GM12864 (cell line): ENCODE results near the gene TENT5C.

ENCODE experiments used
- DNase-seq: peaks from one replicate; pipeline ENCODE4 v3.0.0-alpha.2; 2011; ENCODE audit warnings: low read depth
- H3K4me3 ChIP-seq: 2 replicates; pipeline ENCODE4 v1.5.1; 2011; ENCODE audit warnings: mild to moderate bottlenecking, low read depth, low read length, control low read depth
- CTCF ChIP-seq: IDR thresholded peaks from 2 replicates; pipeline ENCODE4 v1.5.1; 2011; ENCODE audit warnings: low read depth, mild to moderate bottlenecking, moderate library complexity, low read length, control low read depth, inconsistent platforms; ENCODE audit errors: missing control alignments

The TENT5C gene

GRCh38 chr1:117611121-117611601, 5.3 kb downstream of the TENT5C start:
- no peak for TF ChIP-seq CTCF
- no peak overlapping the region for H3K4me3 ChIP-seq
- DNase-seq, result no peak

- no peak for TF ChIP-seq CTCF
- DNase-seq, result no peak
- H3K4me3 ChIP-seq, result no peak overlapping the region
Observed at GRCh38 chr1:117611894-117612483, 6.1 kb downstream of the TENT5C start.

- no peak for DNase-seq
- no peak overlapping the region for H3K4me3 ChIP-seq
- no peak for TF ChIP-seq CTCF
Observed at GRCh38 chr1:117612517-117613248, 6.8 kb downstream of the TENT5C start.

GRCh38 chr1:117613249-117613968, 7.6 kb downstream of the TENT5C start:
- no peak for TF ChIP-seq CTCF
- H3K4me3 ChIP-seq, result no peak overlapping the region
- no peak for DNase-seq

DNA sequence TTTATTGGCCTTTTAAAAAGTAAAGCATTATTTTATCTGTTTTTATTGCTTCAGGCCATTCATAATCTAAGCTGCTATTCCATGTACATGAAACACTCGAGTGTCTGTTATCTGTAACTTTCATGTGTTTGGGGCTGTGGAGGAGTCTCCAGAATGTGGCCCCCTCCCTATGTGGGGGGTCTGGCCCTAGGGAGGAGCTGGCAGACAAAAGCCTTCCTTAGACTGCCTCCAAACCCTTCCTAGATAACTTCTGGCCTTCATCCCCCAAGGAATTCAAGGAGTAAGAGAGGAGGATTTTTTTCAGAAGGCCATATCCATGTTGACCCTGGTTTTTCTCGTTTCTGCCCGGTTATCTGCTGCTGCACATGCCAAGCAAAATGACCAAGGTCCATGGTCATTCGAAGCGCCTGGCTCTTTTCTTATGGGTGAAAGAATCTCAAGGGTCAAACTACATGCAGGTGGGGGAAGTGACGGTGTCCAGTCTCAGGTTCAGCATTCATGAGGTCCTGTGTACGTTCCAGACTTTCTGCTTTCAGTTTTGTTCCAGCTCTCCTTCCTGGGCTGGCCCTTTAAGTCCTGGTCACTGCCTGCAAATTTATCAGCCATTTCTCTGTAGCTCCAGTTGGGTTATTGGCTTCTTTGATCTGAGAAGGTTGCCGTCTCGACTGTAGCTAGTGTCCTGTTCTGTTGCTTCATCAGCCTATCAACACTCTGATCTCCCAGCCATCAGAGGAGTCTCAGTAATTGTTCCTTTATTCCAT, 8.3 kb downstream of the TENT5C start:
- DNase-seq, result no peak
- TF ChIP-seq CTCF, result no peak
- no peak overlapping the region for H3K4me3 ChIP-seq

DNA sequence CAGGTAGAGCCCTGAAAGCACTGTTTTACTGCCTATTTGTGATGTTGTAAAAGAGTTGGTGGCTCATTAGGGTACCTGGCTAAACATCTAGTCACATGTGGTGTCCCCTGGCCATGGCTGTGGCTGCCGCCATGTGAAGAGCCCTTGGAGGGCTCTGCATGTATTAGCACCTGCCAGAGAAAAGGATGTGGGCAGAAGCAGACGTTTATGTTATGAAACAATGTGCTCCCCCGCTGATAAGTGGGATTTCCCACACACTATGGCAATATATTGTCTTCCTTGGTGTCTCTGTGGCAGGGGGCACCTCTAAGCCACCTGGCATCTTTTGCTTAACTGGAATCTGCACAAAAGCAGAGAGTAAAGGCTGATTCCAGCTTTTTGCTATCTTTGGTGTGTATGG, 9.6 kb downstream of the TENT5C start:
- H3K4me3 ChIP-seq, result no peak overlapping the region
- TF ChIP-seq CTCF, result no peak
- DNase-seq, result no peak
